Measurements from ENCODE around the gene ARHGEF19. TPM values are rescaled to one million over a fixed set of nuclear protein-coding genes. Genes with fewer than 3 reads are reported as not detected.

Gene ARHGEF19
- total and polyA plus RNA-seq, 8 donors, result 10.4 to 67.7 (median 56.5) TPM

- TF ChIP-seq CTCF (IDR thresholded peaks at IDR 0.05), result no peak
- Histone ChIP-seq H3K27me3 (no peaks in the 10 kb centered on the region), H3K4me3 (no peak overlapping the region), H3K36me3 (peaks cover 0 to 31% of the 10 kb centered on the region in 2 donors), H3K27ac (no peak overlapping the region), H3K4me1 (peaks cover 60 to 73% of the 10 kb centered on the region in 2 donors), H3K9me3 (no peaks in the 10 kb centered on the region)
- no peak for DNase-seq
- no peak for ATAC-seq
- intact Hi-C loops (cut with DNase I), result no loop called here
These were observed 63.9 kb downstream of the ARHGEF19 start for GRCh38 chr1:16148329-16149092.

Other genes starting within 250 kb of the ARHGEF19 start
- 10 to 100 TPM; 31.2 to 39.9 TPM for gene ZBTB17, start 236.6 kb downstream of the ARHGEF19 start, total RNA-seq
- 10 to 100 TPM; 27.4 to 46.5 (median 33.1) TPM for gene ZBTB17, start 236.6 kb downstream of the ARHGEF19 start, polyA plus RNA-seq (ENCODE audit: insufficient read length in 6 of 6)
- not detected for gene SRARP, start 208.4 kb downstream of the ARHGEF19 start, total RNA-seq
- gene SRARP, start 208.4 kb downstream of the ARHGEF19 start, polyA plus RNA-seq (ENCODE audit: insufficient read length in 6 of 6), result under 1 TPM in 4 of 6 donors, not detected in 2; 0.08 to 0.20 (median 0.10) TPM
- 10 to 100 TPM in 1 of 2 donors, 1 to 10 TPM in 1; 4.2 to 22.1 TPM for gene HSPB7, start 194.6 kb downstream of the ARHGEF19 start, total RNA-seq
- gene HSPB7, start 194.6 kb downstream of the ARHGEF19 start, polyA plus RNA-seq (ENCODE audit: insufficient read length in 6 of 6), result 1 to 10 TPM; 1.5 to 6.3 (median 2.9) TPM
- under 1 TPM; 0.12 to 0.39 TPM for gene CLCNKA, start 190.6 kb downstream of the ARHGEF19 start, total RNA-seq
- 1 to 10 TPM in 2 of 6 donors, under 1 TPM in 4; 0.48 to 1.4 (median 0.88) TPM for gene CLCNKA, start 190.6 kb downstream of the ARHGEF19 start, polyA plus RNA-seq (ENCODE audit: insufficient read length in 6 of 6)
- 1 to 10 TPM in 1 of 2 donors, not detected in 1; 1.1 TPM for gene CLCNKB, start 168.9 kb downstream of the ARHGEF19 start, total RNA-seq
- gene CLCNKB, start 168.9 kb downstream of the ARHGEF19 start, polyA plus RNA-seq (ENCODE audit: insufficient read length in 6 of 6), result 1 to 10 TPM; 3.9 to 8.0 (median 5.2) TPM
- gene FAM131C, start 139.0 kb downstream of the ARHGEF19 start, total RNA-seq, result not detected
- under 1 TPM in 4 of 6 donors, not detected in 2; 0.08 to 0.21 (median 0.17) TPM for gene FAM131C, start 139.0 kb downstream of the ARHGEF19 start, polyA plus RNA-seq (ENCODE audit: insufficient read length in 6 of 6)
- 10 to 100 TPM; 36.9 to 62.6 TPM for gene EPHA2, start 56.6 kb downstream of the ARHGEF19 start, total RNA-seq
- 10 to 100 TPM; 12.6 to 38.3 (median 29.5) TPM for gene EPHA2, start 56.6 kb downstream of the ARHGEF19 start, polyA plus RNA-seq (ENCODE audit: insufficient read length in 6 of 6)
- gene CPLANE2, start 24.5 kb upstream of the ARHGEF19 start, total RNA-seq, result 1 to 10 TPM; 5.6 to 8.9 TPM
- 1 to 10 TPM; 3.9 to 6.0 (median 4.9) TPM for gene CPLANE2, start 24.5 kb upstream of the ARHGEF19 start, polyA plus RNA-seq (ENCODE audit: insufficient read length in 6 of 6)
- 10 to 100 TPM; 18.8 to 19.5 TPM for gene FBXO42, start 139.8 kb upstream of the ARHGEF19 start, total RNA-seq
- gene FBXO42, start 139.8 kb upstream of the ARHGEF19 start, polyA plus RNA-seq (ENCODE audit: insufficient read length in 6 of 6), result 10 to 100 TPM; 20.3 to 22.4 (median 21.5) TPM
- gene SZRD1, start 154.6 kb upstream of the ARHGEF19 start, total RNA-seq, result 100 to 1,000 TPM; 114 to 134 TPM
- 10 to 100 TPM; 69.9 to 97.8 (median 89.6) TPM for gene SZRD1, start 154.6 kb upstream of the ARHGEF19 start, polyA plus RNA-seq (ENCODE audit: insufficient read length in 6 of 6)
- gene SPATA21, start 224.8 kb upstream of the ARHGEF19 start, total RNA-seq, result not detected
- gene SPATA21, start 224.8 kb upstream of the ARHGEF19 start, polyA plus RNA-seq (ENCODE audit: insufficient read length in 6 of 6), result under 1 TPM; 0.14 to 0.46 (median 0.25) TPM
- 10 to 100 TPM; 69.5 to 73.5 TPM for gene NECAP2, start 228.1 kb upstream of the ARHGEF19 start, total RNA-seq
- 10 to 100 TPM; 73.8 to 84.1 (median 78.5) TPM for gene NECAP2, start 228.1 kb upstream of the ARHGEF19 start, polyA plus RNA-seq (ENCODE audit: insufficient read length in 6 of 6)

Data from left lung (tissue), 10 donors.